GM19463 (cell line): ENCODE measurements around the gene PHACTR1.
"Not testable (repeated sequence)": the region's sequence is repeated elsewhere in the genome, so short reads cannot be mapped to it uniquely, and the experiment has no call there.

Experiments
- ATAC-seq: cut with Tn5 transposase; IDR thresholded peaks from one replicate; pipeline ENCODE4 v1.9.1; 2021; ENCODE audit warnings: mild to moderate bottlenecking, moderate library complexity; ENCODE audit not compliant: unreplicated experiment

PHACTR1 gene

GRCh38 chr6:12748815-12749521 lies 32.4 kb downstream of the PHACTR1 start:
- ATAC-seq = no peak

GRCh38 chr6:12749531-12750379 lies 33.2 kb downstream of the PHACTR1 start:
- ATAC-seq = no peak

GRCh38 chr6:12750416-12750815 lies 33.8 kb downstream of the PHACTR1 start:
- ATAC-seq = no peak

GRCh38 chr6:12751694-12752325 lies 35.2 kb downstream of the PHACTR1 start:
- ATAC-seq = no peak

- ATAC-seq = no peak
These were observed 36.5 kb downstream of the PHACTR1 start for GRCh38 chr6:12753036-12753435.

- ATAC-seq = no peak
These were observed 43.7 kb downstream of the PHACTR1 start for GRCh38 chr6:12760226-12760625.

- no peak for ATAC-seq
These were observed 44.3 kb downstream of the PHACTR1 start for GRCh38 chr6:12760911-12761310.

GRCh38 chr6:12761376-12762115 lies 45.0 kb downstream of the PHACTR1 start:
- no peak for ATAC-seq

- not testable (repeated sequence) for ATAC-seq
These were observed 46.3 kb downstream of the PHACTR1 start for GRCh38 chr6:12762731-12763434.

- no peak for ATAC-seq
These were observed 49.8 kb downstream of the PHACTR1 start for GRCh38 chr6:12766365-12766764.

- no peak for ATAC-seq
These were observed 50.4 kb downstream of the PHACTR1 start for GRCh38 chr6:12767016-12767415.

GRCh38 chr6:12769556-12770256 lies 53.1 kb downstream of the PHACTR1 start:
- ATAC-seq = no peak

- ATAC-seq = no peak
These were observed 55.8 kb downstream of the PHACTR1 start for GRCh38 chr6:12772416-12772815.

GRCh38 chr6:12776291-12776690 lies 59.7 kb downstream of the PHACTR1 start:
- ATAC-seq = no peak

GRCh38 chr6:12779772-12780171 lies 63.2 kb downstream of the PHACTR1 start:
- ATAC-seq = no peak

GRCh38 chr6:12782136-12782535 lies 65.6 kb downstream of the PHACTR1 start:
- ATAC-seq = no peak

- no peak for ATAC-seq
These were observed 68.7 kb downstream of the PHACTR1 start for GRCh38 chr6:12785301-12785700.

- no peak for ATAC-seq
These were observed 69.4 kb downstream of the PHACTR1 start for GRCh38 chr6:12785921-12786320.

- ATAC-seq = no peak
These were observed 74.8 kb downstream of the PHACTR1 start for GRCh38 chr6:12791371-12791770.

GRCh38 chr6:12798326-12798725 lies 81.8 kb downstream of the PHACTR1 start:
- ATAC-seq = no peak
